ENCODE results near the gene RUNX3.

- TF ChIP-seq SMAD4 (CRISPR knock-in tag; IDR thresholded peaks at IDR 0.05) (no peak), KAT7 (CRISPR knock-in tag; IDR thresholded peaks at IDR 0.05; ENCODE audit: borderline replicate concordance) (no peak), MAX (CRISPR knock-in tag; IDR thresholded peaks at IDR 0.05) (no peak)
These were observed 36.1 kb downstream of the RUNX3 start for GRCh38 chr1:24894002-24894401.

Data from WTC11 (cell line).